ENCODE measurements around the gene ACER2. TPM values are rescaled to one million over a fixed set of nuclear protein-coding genes. Genes with fewer than 3 reads are reported as not detected.

The ACER2 gene
- total RNA-seq, 6 experiments from 2014 or later: 1.8 to 9.1 (median 3.7) TPM

DNA sequence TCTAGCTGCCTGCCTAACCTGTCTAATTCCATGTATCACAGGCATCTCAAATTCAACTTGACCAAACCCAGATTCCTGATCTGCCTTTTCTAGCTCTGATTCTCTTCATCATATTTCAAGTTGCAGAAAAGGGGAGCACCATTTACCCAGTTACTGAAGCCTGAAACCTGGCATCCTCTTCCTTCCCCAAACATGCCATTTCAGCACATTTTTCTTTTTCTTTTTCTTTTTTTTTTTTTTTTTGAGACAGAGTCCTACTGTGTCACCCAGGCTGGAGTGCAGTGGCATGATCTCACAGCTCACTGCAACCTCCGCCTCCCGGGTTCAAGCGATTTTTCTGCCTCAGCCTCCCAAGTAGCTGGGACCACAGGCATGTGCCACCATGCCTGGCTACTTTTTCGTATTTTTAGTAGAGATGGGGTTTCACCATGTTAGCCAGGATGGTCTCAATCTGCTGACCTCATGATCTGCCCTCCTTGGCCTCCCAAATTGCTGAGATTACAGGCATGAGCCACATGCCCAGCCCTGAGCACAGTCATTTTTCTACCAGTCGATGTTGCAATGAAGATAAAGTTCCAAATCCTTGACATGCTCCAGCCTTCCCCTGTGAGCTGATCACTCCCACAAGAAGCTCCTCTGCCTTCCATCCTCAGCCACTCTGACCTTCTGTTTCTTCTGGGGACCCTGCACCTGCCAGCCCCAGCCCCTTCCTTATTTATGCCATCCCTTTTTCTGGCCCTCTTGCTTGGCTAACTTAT lies 32.2 kb downstream of the ACER2 start:
- Histone ChIP-seq H3K27me3 (no peaks in the 10 kb centered on the region), H3K36me3 (no peaks in the 10 kb centered on the region), H3K9me3 (no peaks in the 10 kb centered on the region), H3K4me3 (no peak overlapping the region), H3K27ac (peak overlapping the region in 1 of 3 donors; percentile 15), H3K4me1 (no peaks in the 10 kb centered on the region)
- intact Hi-C loops (cut with DNase I): no loop called here
- TF ChIP-seq CTCF (IDR thresholded peaks at IDR 0.05): no peak
- no peak for TF ChIP-seq POLR2A (IDR thresholded peaks at IDR 0.05)
- 97% methylated on average over 4 of the region's 5 CpGs for WGBS (ENCODE audit: insufficient coverage, low coverage, low lambda C conversion rate, missing lambda C conversion rate)
- DNase-seq: no peak
- ATAC-seq: peak in 2 of 4 donors; percentile 19 to 25

DNA sequence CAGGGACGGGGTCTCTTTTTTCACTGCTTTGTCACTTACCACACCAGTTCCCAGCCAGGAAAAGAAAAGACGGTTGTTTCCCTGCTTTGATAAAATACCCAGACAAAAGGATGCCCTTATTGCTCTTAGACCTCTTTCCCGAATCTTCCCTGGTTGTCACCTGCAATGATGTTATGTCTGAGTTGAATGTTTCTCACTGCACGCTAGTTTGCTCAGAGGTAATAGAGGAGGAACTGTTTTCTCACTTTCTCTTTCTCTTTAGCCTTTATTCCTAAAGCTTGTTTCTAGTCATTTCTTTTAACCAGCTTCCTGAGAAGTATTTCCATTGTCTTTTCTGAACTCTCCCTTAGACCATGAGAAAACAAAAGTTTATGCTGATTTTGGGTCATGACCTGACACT lies 32.9 kb downstream of the ACER2 start:
- 16% methylated on average over 3 of the region's 4 CpGs for WGBS (ENCODE audit: insufficient coverage, low coverage, low lambda C conversion rate, missing lambda C conversion rate)
- intact Hi-C loops (cut with DNase I): no loop called here
- DNase-seq: no peak
- Histone ChIP-seq H3K36me3 (no peaks in the 10 kb centered on the region), H3K4me1 (no peaks in the 10 kb centered on the region), H3K4me3 (no peak overlapping the region), H3K27me3 (no peaks in the 10 kb centered on the region), H3K27ac (peak overlapping the region in 1 of 3 donors; percentile 15), H3K9me3 (no peaks in the 10 kb centered on the region)
- TF ChIP-seq CTCF (IDR thresholded peaks at IDR 0.05) (no peak), POLR2A (IDR thresholded peaks at IDR 0.05) (no peak)
- peak; percentile 18 to 65 (median 62) for ATAC-seq

GRCh38 chr9:19442240-19442639 lies 33.4 kb downstream of the ACER2 start:
- Histone ChIP-seq H3K4me3 (no peak overlapping the region), H3K27me3 (no peaks in the 10 kb centered on the region), H3K36me3 (no peaks in the 10 kb centered on the region), H3K4me1 (no peaks in the 10 kb centered on the region), H3K27ac (no peak overlapping the region), H3K9me3 (no peaks in the 10 kb centered on the region)
- intact Hi-C loops (cut with DNase I): no loop called here
- ATAC-seq (no peak), DNase-seq (no peak)
- 66% methylated on average over 6 of the region's 9 CpGs for WGBS (ENCODE audit: insufficient coverage, low coverage, low lambda C conversion rate, missing lambda C conversion rate)
- no peak for TF ChIP-seq POLR2A (IDR thresholded peaks at IDR 0.05)
- TF ChIP-seq CTCF (IDR thresholded peaks at IDR 0.05): no peak

- Histone ChIP-seq H3K9me3 (no peaks in the 10 kb centered on the region), H3K27me3 (no peaks in the 10 kb centered on the region), H3K4me3 (no peak overlapping the region), H3K4me1 (no peaks in the 10 kb centered on the region), H3K36me3 (no peaks in the 10 kb centered on the region), H3K27ac (no peak overlapping the region)
- ATAC-seq (no peak), DNase-seq (no peak)
- TF ChIP-seq CTCF (IDR thresholded peaks at IDR 0.05) (no peak), POLR2A (IDR thresholded peaks at IDR 0.05) (no peak)
- 82% methylated on average over 2 of the region's 2 CpGs for WGBS (ENCODE audit: insufficient coverage, low coverage, low lambda C conversion rate, missing lambda C conversion rate)
- intact Hi-C loops (cut with DNase I): no loop called here
Measured at GRCh38 chr9:19445452-19445851, 36.6 kb downstream of the ACER2 start.
